ENCODE data around the gene SEMG2.

GRCh38 chr20:45183084-45183483, 38.1 kb upstream of the SEMG2 start:
- TF ChIP-seq CTCF (IDR thresholded peaks at IDR 0.05) (no peak), POLR2A (IDR thresholded peaks at IDR 0.05) (no peak)
